Mucosa of gallbladder (tissue), 1 donor: Measurements from ENCODE around the gene KANSL3. TPM values are rescaled to one million over a fixed set of nuclear protein-coding genes. Genes with fewer than 3 reads are reported as not detected.
A peak's percentile ranks its signal among the peaks of the same experiment; 100 is the strongest.
"Not testable (repeated sequence)": the region's sequence is repeated elsewhere in the genome, so short reads cannot be mapped to it uniquely, and the experiment has no call there.

ENCODE experiments used
- DNase-seq: peaks from one replicate; pipeline ENCODE4 v3.0.0-alpha.2; 2020; ENCODE audit warnings: low spot score
- total RNA-seq: library from RNA; stranded (reverse); gene quantifications from one replicate; pipeline ENCODE4 v1.2.1, GENCODE V29; 2021
- donor health status: DM: no; HTN: no; CAD: no.

The KANSL3 gene
- total RNA-seq, 1 donor from 2014 or later, result 38.7 TPM

DNA sequence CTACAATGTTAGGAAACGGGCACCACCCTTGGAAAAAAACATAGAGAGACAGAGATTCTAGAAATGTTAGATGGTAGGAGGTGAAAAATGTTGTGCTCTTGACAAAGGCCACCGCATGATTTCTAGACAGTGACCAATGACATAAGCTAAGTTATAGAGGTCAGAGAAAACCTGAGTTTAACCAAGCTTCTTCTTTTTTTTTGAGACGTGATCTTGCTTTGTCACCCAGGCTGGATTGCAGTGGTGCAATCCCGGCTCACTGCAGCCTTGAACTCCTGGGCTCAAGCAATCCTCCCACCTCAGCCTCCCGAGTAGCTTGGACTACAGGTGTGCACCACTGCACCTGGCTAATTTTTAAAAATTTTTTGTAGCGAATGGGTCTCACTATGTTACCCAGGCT lies 17.4 kb upstream of the KANSL3 start:
- no peak for DNase-seq

DNA sequence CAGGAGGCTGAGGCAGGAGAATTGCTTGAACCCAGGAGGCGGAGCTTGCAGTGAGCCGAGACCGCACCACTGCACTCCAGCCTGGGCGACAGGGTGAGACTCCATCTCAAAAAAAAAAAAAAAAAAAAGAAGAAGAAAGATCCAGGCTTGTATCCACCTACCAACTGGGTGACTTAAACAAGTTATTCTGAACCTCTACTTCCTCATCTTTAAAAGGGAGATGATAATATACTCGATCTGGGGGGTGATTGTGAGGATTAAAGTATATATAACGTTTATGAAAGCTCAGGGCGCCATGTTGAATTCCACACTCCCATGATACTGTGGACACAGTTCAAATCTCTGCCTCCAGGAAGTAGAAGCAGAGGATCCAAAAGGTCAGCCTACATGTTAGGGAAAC lies 16.7 kb upstream of the KANSL3 start:
- not testable (repeated sequence) for DNase-seq

DNA sequence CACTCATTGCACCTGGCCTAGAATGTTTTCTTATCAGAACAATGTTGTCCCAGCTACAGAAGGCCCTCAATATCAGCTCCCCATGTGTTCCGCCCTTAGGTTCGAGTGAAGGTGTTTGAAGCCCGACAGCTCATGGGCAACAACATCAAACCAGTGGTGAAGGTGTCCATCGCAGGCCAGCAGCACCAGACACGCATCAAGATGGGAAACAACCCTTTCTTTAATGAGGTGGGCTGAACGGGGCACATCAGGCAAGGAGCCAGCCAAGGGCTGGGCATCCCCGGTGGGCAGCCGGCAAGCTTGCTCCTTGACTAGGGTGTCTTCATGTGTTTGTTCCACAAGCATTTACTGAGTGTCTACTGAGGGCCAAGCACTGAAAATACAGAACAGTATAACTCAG lies 13.7 kb upstream of the KANSL3 start:
- DNase-seq, result no peak

DNA sequence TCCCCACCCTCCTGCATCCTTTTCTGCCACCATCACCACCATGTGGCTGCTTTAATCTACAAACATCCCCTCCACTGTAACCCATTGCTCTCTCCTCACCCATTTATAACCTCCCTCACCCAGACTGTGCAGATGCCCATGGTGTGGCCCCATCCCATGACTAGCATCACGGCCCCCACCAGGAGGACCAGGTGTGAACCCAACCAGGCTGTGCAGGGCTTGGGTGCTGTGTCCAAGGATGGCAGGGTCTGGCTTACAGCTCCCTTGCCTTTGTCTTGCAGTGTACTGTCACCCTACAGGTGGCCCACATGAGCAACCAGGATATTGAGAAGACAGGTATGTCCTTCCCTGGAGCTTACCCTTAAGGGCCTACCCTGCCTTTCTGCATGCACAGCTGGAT lies 11.2 kb upstream of the KANSL3 start:
- no peak for DNase-seq

DNA sequence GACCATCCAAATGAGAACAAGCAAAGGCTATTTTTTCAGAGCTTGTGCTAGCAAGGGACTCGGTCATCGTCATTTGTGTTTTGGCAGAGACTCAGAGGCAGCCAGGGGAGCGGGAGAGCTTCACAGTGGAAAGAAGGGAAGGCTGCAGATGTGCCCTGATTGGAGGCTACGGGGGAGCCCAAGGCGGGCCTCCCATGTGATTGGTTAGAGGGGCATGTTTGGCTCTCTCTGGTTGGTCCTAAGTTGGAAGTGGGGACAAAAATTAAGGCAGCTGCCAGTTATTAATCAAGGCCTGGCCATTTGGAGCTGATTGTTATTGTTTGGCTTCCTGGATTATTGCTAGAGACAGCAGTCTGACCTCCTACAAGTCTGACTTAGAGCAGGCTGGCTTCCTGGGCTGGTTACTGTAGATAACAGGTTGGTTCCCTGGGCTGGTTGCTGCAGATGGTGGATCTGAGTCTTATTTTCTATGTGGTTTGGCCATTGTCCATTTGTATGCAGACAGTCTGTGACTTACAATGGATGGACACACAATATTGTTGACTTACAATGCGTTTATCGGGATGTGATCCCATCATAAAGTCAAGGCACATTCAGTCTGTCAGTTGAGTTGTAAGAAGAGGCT lies 10.3 kb upstream of the KANSL3 start:
- no peak for DNase-seq

DNA sequence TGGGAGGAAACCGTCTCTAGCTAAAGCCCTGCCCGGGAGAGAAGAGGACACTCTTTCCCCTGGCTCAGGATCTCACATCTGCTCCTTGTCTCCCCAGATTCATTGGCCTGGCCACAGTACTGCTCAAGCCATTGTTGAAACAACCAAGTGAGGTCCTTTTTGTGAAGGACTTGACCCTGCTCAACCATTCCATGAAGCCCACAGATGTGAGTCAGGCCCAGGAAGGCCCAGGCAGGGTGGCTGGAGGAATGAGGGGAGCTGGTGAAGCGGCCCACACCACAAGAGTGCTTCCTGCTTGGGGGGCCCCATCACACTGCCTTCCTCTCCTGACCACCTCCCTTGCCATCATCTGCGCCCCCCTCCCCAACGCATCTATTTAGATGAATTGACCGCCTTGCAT lies 9.6 kb upstream of the KANSL3 start:
- DNase-seq, result no peak

DNA sequence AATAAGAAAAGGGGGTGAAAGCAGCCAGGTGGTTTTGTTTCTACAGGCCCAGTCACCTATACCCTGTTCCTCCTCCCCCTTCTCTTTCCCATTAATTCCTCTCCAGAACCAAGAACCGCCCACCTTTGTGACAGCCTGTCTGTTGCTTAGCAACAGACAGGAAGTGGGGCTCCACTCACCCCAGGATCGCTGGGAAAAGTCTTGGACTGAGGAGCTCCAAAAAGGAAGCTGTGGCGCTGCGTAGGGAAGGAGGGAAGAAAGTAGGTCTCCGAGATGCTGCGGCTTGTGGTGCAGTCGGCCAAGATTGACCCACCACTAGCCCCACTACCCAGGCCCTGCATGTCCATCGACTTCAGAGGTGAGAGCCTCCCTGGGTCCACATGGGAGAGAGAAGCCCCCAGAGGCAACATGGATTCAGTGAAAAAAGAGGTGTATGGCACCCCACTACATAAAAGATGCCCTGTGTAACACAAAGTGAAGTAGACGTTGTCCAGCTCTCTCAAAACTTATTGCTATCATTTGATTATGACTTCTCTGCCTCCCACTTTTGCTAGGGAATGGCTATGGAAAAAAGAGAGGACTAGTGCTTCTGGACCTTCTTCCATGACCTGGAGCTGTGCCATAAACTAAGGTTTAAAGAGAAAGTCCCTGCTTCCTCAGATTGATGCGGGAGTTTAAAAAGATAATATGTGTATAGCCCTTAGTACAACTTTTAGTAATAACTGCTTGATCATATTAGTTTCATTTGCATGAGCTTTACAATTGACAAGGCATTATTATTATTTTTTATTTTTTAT lies 4.7 kb upstream of the KANSL3 start, which contains the start of gene FER1L5:
FER1L5 (plus strand) TSS at position 201 of the 797 bp plus-strand sequence; CDS start at position 274, 73 bp downstream.
- DNase-seq, result no peak

DNA sequence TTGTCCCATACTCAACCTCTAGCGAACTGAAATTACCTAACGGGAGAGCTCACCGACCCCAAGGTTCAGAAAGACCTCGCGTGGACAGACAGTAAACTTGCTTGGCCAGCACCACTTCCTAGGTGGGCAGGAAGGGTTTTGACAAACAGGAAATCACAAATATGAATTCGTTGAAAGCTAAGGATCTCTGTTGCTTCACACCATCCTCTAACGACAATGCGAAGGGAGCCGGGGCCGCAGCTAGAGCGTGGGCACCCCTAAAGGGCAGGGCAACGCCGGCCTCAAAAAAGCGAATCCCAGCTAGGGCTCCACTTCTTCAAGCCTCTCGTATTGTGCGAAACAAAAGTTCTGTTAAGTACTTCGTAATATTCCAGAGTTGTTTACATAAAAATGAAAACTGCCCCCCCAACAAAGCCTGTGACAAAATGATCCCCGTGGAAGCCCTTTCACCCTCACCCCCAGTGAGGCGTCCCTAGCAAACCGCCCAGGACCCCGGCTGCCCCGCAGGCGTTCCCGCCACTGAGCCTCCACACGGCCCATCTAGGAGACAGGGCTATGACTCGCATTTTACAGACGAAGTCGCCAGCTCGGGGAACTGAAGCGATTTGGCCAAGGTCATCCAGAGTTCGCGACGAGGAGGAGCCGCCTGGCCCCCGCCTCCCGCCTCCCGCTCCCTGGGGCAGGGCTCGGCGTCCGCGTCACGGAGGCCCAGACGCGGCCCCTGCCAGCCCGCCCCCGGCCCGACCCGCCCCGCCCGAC lies 548 bp downstream of the KANSL3 start:
- DNase-seq, result peak; percentile 75

DNA sequence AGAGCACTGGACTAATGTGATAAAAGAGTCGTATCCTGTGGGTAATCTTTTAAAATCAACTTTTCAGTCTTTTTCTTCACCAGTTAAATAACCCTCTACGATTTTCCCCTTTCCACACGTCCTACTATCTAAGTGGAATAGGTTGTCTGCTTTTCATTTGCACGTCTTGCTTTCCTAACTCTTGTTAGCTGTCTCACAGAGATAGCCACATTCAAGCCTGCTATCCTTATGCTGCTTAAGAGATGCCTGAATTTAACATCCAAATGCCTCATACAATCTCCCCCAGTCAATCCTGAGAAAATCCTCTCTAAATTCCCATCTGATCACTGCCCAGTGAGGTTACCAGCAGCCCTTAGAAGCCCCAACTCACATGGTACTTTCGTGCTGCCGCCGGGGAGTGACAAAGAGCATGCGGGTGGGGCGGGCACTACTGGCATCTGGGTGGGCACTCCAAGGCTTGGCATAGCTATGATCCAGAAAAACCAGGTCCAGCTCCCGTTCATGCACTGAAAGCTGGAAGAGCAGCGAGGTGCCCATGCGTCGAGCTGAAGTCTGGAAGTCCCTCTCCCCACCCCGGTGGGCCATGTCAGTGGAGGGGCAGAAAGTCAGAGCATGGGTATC lies 1.5 kb downstream of the KANSL3 start:
- no peak for DNase-seq

DNA sequence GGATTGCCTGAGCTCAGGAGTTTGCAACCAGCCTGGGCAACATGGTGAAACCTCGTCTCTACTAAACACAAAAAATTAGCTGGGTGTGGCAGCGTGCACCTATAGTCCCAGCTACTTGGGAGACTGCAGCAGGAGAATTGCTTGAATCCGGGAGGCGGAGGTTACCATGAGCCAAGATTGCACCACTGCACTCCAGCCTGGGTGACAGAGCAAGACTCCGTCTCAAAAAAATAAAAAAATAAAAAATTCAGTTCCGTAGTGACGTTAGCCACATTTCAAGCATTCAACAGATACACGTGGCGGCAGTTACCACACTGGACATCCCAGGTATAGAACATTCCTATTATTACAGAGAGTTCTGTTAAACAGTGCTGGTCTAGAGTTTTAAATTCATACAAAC lies 4.5 kb downstream of the KANSL3 start:
- DNase-seq, result no peak

DNA sequence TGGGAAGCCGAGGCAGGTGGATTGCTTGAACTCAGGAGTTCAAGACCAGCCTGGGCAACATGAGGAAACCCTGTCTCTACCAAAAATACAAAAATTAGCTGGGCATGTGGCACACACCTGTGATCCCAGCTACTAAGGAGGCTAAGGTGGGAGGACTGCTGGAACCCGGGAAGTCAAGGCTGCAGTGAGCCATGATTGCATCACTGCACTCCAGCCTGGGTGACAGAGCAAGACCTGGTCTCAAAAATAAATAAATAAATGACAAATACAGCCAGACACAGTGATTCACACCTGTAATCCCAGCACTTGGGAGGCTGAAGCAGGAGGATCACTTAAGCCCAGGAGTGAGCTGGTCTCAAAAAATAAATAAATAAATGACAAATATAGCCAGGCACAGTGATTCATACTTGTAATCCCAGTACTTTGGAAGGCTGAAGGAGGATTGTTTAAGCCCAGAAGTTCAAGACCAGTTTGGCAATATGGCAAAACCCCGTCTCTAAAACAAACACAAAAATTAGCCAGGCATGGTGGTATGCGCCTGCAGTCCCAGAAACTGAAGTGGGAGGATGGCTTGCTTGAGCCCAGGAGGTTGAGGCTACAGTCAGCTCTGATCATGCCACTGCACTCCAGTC lies 6.2 kb downstream of the KANSL3 start:
- DNase-seq, result no peak

DNA sequence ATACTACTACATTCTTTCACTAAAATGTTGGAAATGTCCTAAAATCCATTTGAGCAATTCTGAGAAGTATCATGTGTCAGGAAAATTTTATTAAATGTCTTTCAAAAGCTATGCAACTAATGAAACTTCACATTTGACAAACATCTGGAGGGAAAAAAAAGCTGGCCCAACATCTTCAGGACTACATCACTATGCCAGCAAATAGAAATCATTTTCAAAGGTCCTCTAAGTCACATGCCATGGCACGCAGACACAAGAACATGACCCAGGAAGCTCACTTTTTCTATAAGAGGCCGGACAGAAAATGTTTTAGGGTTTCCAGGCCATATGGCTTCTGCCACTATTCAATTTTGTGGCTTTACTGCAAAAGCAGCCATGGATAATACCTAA lies 11.6 kb downstream of the KANSL3 start:
- DNase-seq, result no peak

DNA sequence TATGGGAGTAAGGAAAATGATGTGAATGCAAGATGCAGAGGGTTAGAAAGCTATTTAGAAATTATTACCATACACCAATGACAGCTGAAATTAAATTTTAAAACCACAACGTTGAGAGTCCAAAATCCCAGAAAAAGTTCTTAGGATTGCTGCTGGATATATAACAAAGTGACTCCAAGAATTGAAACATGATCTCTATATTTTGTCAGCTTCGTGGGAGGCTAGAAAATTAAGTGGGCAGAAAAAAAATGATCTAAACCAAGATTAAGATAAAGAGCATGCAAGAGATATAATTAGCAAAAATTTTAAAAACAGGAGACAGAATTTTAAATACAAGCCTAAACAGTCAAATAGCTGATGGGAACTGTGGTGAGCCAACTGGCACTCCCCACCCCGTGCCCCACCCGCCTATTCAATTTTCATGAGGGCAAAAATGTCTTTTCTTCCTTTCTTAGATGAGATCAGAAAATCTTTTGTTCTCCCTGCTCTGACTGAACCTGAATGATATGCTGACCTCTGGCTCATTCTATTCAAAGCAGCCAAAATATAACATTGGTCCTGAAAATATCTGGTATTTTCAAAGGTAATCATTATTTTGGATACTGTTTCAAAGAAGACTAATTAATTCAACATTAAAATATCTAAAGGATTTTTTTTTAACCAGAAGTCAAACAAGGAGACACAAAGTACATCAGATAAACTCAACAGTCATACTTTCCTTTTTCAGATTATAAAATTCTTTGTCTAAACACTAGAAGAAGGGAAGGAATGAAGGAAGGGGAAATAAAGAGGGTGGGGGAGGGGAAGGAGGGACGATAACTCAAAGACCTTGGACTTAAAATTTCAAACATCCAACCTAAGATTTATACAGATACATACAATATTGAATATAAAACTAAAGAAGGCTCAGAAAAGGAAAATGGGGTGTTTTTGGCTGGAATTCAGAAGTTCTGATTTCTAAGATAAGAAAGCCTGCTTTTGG lies 12.2 kb downstream of the KANSL3 start:
- DNase-seq, result no peak

DNA sequence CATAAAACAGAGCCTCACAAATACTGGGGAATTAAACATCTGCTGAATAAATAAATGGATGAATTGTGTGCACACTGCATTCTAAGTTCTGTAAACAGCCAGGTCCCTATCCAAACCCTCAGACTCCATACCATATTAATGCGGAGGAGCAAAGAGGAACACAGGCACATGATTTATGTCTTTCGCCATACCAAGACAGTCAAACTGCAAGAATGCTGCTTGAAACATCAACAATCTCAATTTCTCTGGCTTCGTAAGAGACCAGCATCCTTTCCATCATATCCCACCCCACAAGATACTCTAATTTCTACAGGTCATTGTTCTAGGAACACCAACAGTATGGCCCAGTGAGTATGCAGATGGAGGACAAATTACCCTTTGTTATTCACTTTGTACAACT lies 15.0 kb downstream of the KANSL3 start:
- DNase-seq, result no peak

DNA sequence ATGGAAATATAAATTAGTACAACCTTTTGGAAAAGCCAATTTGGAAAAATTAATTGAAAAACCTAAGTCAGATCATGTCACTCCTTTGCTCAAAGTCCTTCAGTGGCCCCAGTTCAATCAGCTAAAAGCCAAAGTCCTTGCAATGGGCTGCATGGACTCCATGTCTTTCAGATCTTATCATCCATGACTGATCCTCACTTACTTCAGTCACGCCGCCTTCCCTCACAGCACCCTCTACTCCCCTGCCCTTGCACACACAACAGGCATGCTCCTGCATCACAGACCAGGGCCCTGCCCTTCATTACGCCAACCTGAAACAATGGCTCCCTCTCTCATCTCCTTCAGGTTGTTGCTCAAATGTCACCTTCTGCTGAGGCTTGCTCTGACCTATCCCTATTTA lies 15.6 kb downstream of the KANSL3 start:
- no peak for DNase-seq

DNA sequence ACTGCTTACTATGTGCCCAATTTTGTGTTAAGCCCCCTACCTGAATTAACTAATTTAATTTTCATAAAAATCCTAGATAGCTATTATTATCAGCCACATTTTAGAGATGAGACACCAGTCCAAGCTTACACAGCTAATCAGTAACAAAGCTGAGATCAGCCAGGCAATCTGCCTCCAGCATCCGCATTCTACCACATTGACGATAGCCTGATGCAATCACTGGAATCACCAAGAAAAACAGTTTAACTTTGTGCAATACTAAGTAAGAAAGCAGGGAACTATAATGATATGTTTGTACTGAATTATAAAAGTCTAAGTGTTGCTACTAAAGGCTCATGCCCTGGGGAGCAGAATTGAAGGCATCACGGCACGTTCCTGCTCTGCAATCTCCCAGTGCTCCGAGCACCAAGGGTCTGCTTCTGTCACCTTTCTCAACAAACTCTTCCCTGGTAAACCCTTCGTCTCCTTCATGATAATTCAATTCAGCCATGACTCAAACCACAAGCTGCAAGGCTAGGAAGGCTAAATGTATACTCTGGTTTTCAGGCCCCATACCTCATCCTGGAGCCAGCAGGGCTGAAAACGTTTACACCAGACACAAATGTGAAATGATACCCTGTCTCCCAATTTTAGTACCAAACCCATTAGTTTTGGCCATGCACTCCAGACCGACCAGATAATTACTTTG lies 19.4 kb downstream of the KANSL3 start:
- DNase-seq, result no peak

DNA sequence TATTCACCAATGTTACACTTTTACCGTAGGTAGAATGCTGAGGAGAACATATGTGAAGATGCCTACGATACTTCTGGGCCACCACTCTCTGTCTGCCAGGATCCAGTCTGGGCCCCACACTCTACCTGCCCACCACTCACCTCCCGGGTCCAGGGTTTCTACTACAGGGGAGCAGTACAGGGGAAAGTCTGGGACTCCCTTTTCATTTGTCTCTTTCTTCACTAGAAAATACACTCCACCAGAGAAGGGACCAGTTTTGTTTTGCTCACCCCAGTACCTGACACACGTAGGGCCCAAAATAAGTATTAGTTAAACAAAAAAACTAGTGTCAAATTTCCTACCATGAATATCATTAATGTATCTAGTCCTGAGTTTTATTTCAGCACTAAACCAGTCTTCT lies 21.1 kb downstream of the KANSL3 start:
- DNase-seq, result no peak

DNA sequence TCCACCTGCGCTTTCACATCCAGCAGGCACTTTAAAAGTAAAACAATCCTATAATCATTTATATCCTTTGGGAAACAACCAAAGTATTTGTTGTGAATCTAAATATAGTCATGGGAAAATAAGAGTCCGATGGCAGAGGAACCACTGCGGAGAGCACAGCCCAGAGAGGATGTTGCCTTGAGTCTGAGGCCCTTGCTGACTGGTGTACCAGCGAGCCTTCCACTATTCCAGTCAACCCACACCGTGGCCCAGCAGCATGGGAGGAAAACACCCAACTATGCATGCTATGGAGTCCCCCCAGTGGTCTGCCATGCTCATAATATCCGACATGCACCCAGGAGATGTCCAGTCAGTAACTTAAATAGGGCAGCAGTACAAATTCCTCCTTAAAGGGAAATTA lies 21.6 kb downstream of the KANSL3 start:
- DNase-seq, result no peak

DNA sequence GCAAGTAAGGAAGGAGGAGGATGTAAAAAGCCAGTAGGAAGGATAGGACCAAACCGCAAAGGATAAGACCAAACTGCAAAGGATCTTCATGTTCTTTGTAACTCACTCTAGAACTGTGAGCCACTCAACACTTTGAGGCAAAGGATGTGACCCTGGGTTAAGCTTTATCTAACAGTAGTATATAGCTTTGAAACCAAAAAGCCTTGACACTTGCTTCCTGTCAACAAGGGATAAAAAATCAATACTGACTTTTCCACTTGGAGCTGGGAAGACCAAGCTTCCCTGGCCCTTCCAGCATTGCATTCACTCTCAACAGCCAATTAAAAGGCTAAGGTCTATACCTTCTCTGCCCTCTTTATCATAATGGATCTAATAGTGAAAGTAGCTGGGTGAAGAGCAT lies 22.0 kb downstream of the KANSL3 start:
- DNase-seq, result no peak
